Vagina (tissue), 2 donors: Measurements from ENCODE around the gene SETDB1. TPM values are rescaled to one million over a fixed set of nuclear protein-coding genes. Genes with fewer than 3 reads are reported as not detected.
"Not testable (repeated sequence)": the region's sequence is repeated elsewhere in the genome, so short reads cannot be mapped to it uniquely, and the experiment has no call there.

Experiments
- DNase-seq, 2 donors: peaks; one replicate each; pipeline ENCODE4 v3.0.0-alpha.2; 2017; ENCODE audit errors: extremely low spot score in 2 of 2
- H3K27ac ChIP-seq: fragments of 200-600 bp; sonication (generic); one replicate; pipeline ENCODE4 v1.5.1; 2019
- H3K27me3 ChIP-seq: fragments of 200-600 bp; sonication (generic); one replicate; pipeline ENCODE4 v1.5.1; 2019
- H3K36me3 ChIP-seq, 2 donors: fragments of 200-600 bp; sonication (generic); one replicate each; pipeline ENCODE4 v1.5.1; 2017 to 2019
- H3K4me1 ChIP-seq: fragments of 200-600 bp; sonication (generic); one replicate; pipeline ENCODE4 v1.5.1; 2019
- H3K4me3 ChIP-seq, 2 donors: fragments of 200-600 bp; sonication (generic); 1 replicate in 1 of 2; 2 replicates in 1 of 2; pipeline ENCODE4 v1.5.1; 2016 to 2019
- H3K9me3 ChIP-seq: fragments of 200-600 bp; sonication (generic); one replicate; pipeline ENCODE4 v1.5.1; 2019
- POLR2A ChIP-seq, 2 donors: fragments of 450-650 bp; IDR thresholded peaks; one replicate each; pipeline ENCODE4 v1.6.1; 2017; ENCODE audit warnings: antibody characterized with exemption in 2 of 2, mild to moderate bottlenecking in 2 of 2, moderate library complexity in 2 of 2
- POLR2AphosphoS5 ChIP-seq, 2 donors: sonication (generic); formaldehyde crosslinking; IDR thresholded peaks; one replicate each; pipeline ENCODE4 v1.9.0; 2017; ENCODE audit warnings: antibody characterized with exemption in 2 of 2, mild to moderate bottlenecking in 2 of 2, low read depth in 1 of 2; ENCODE audit not compliant: insufficient read depth in 1 of 2
- intact Hi-C: fragments of 100-400 bp; cut with DNase I; formaldehyde crosslinking; loops from one replicate; pipeline ENCODE4 v1.15.1; 2023
- total RNA-seq: library from RNA; depleted of rRNA; stranded (reverse); fragments of >200 nt; gene quantifications from one replicate; pipeline ENCODE4 v1.2.3, GENCODE V29; 2016
- TF ChIP-seq, protein P1 (sequence below), 3 experiments: fragments of 450-650 bp in 2 of 3; fragments of 200-600 bp in 1 of 3; sonication (generic) in 1 of 3; IDR thresholded peaks; one replicate each; pipeline ENCODE4 v1.5.1; 2017 to 2019; ENCODE audit warnings: antibody characterized with exemption in 3 of 3, mild to moderate bottlenecking in 2 of 3, moderate library complexity in 2 of 3

SETDB1 gene
- total RNA-seq, 1 donor from 2014 or later: 51.1 TPM

DNA sequence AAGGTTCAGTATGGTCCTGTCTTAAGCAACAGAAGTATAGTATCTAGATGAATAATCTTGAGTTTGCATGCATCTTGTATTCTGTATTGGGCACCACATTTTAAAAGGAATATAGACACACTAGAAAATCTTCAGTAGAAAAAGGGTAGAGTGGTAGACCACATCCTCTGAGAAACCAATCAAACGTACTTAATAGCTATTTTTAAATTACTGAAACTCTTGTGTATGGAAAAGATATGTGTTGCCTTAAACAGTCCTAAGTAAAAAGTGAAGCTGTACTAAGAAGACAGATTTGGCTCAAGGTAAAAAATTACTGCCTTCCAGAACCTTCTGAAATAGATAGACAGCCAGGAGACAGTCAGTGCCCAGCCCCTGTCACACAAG, 36.1 kb upstream of the SETDB1 start:
- H3K27me3 ChIP-seq: no peaks in the 10 kb centered on the region
- H3K27ac ChIP-seq: no peak overlapping the region
- H3K4me3 ChIP-seq: no peak overlapping the region
- TF ChIP-seq POLR2A (IDR thresholded peaks at IDR 0.05): no peak
- no peak for TF ChIP-seq POLR2AphosphoS5 (IDR thresholded peaks at IDR 0.05; ENCODE audit: insufficient read depth in 1 of 2, low read depth in 1 of 2)
- TF ChIP-seq, protein P1, sequence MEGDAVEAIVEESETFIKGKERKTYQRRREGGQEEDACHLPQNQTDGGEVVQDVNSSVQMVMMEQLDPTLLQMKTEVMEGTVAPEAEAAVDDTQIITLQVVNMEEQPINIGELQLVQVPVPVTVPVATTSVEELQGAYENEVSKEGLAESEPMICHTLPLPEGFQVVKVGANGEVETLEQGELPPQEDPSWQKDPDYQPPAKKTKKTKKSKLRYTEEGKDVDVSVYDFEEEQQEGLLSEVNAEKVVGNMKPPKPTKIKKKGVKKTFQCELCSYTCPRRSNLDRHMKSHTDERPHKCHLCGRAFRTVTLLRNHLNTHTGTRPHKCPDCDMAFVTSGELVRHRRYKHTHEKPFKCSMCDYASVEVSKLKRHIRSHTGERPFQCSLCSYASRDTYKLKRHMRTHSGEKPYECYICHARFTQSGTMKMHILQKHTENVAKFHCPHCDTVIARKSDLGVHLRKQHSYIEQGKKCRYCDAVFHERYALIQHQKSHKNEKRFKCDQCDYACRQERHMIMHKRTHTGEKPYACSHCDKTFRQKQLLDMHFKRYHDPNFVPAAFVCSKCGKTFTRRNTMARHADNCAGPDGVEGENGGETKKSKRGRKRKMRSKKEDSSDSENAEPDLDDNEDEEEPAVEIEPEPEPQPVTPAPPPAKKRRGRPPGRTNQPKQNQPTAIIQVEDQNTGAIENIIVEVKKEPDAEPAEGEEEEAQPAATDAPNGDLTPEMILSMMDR (IDR thresholded peaks at IDR 0.05): no peak
- DNase-seq: no peak
- intact Hi-C loops: no loop called here
- no peaks in the 10 kb centered on the region for H3K4me1 ChIP-seq
- no peaks in the 10 kb centered on the region for H3K9me3 ChIP-seq
- H3K36me3 ChIP-seq: no peaks in the 10 kb centered on the region

DNA sequence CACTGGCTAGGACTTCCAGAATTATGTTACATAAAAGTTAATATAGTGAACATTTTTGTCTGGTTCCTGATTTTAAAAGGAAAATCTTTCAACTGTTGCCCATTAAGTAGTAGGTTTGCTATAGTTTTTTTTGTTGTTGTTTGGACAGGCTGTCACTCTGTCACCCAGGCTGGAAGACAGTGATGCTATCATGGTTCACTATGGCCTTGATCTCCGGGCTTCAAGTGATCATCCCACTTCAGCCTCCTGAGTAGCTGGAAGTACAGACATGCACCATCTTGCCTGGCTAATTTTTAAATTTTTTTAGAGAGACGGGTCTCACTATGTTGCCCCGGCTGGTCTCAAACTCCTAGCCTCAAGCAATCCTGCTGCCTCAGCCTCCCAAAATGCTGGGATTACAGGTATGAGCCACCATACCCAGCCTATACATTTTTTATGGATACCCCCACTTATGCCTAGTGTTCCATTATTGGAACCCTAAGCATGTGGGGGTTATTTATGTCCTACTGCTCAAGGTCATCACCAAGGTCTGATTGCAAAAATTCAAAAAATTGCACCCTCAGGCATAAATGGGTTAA, 32.7 kb upstream of the SETDB1 start:
- H3K9me3 ChIP-seq: no peaks in the 10 kb centered on the region
- no peaks in the 10 kb centered on the region for H3K36me3 ChIP-seq
- intact Hi-C loops: no loop called here
- TF ChIP-seq POLR2AphosphoS5 (IDR thresholded peaks at IDR 0.05; ENCODE audit: insufficient read depth in 1 of 2, low read depth in 1 of 2): no peak
- TF ChIP-seq, protein P1 (IDR thresholded peaks at IDR 0.05): no peak
- TF ChIP-seq POLR2A (IDR thresholded peaks at IDR 0.05): no peak
- DNase-seq: no peak
- H3K4me1 ChIP-seq: no peaks in the 10 kb centered on the region
- H3K27ac ChIP-seq: no peak overlapping the region
- no peaks in the 10 kb centered on the region for H3K27me3 ChIP-seq
- no peak overlapping the region for H3K4me3 ChIP-seq

DNA sequence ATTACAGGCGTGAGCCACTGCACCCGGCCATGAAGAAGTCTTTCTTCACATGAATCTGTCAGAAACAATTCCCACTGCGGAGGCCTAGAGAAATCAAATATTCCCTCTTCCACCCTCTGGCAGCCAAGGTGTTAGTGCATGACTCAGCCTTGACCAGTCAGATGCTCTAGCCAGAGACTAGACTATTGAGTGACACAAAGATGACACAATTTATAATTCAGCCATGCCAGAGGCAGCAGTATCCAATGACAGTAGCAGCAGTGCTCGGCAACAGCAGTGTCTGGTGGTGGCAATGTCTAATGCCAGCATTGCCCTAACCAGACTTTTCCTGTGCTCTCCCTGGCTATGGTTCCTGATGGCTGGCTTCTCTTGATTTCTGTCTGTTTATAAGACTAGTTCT, 30.5 kb upstream of the SETDB1 start:
- Histone ChIP-seq H3K27ac (no peak overlapping the region), H3K4me1 (no peaks in the 10 kb centered on the region), H3K9me3 (no peaks in the 10 kb centered on the region), H3K27me3 (no peaks in the 10 kb centered on the region), H3K36me3 (no peaks in the 10 kb centered on the region), H3K4me3 (no peak overlapping the region)
- TF ChIP-seq, protein P1 (IDR thresholded peaks at IDR 0.05): no peak
- TF ChIP-seq POLR2A (IDR thresholded peaks at IDR 0.05): no peak
- no peak for DNase-seq
- intact Hi-C loops: no loop called here

DNA sequence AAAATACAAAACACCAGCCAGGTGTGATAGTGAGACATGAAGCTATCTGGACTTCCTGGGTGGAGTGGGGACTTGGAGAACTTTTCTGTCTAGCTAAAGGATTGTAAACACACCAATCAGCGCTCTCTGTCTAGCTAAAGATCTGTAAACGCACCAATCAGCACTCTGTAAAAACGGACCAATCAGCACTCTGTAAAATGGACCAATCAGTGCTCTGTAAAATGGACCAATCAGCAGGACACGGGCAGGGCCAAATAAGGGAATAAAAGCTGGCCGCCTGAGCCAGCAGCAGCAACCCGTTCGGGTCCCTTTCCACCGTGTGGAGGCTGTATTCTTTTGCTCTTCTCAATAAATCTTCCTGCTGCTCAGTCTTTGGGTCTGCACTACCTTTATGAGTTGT, 26.4 kb upstream of the SETDB1 start:
- DNase-seq, H3K9me3 ChIP-seq, H3K36me3 ChIP-seq, H3K27me3 ChIP-seq, intact Hi-C loops, H3K4me3 ChIP-seq, H3K27ac ChIP-seq, H3K4me1 ChIP-seq: not testable (repeated sequence)

DNA sequence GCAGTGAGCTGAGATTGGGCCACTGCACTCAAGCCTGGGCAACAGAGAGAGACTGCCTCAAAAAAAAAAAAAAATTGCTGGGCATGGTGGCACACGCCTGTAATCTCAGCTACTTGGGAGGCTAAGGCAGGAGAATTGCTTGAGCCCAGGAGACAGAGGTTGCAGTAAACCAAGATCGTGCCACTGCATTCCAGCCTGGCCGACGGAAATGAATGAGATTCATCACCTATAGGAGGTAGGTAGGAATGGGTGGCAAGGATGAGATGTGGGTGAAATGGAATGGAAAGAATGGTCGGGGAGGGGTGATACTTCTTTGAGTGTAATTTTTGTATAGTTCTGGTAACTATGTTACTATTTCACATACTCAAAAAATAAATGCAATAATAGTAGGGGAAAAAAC, 23.8 kb upstream of the SETDB1 start:
- intact Hi-C loops: no loop called here
- TF ChIP-seq, protein P1 (IDR thresholded peaks at IDR 0.05): no peak
- TF ChIP-seq POLR2A (IDR thresholded peaks at IDR 0.05) (no peak), POLR2AphosphoS5 (IDR thresholded peaks at IDR 0.05; ENCODE audit: insufficient read depth in 1 of 2, low read depth in 1 of 2) (no peak)

DNA sequence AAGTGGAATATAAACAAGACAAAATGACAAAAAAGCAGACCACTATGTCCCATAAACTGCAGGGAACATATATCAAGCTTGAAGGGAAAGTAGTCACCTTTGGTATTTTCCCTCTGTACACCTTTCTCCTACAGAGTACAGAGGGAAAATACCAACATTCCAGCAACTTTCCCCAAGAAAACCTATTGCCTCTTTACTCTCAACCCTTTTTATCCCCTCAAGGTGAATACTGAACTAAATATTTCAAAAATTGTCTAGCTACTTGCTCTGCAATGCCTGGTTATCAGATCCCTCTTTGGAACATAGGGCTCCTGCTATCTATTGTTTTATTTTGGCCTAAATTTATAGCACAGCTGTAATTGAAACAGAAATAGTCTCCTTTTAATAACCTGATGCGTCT, 23.4 kb upstream of the SETDB1 start:
- H3K4me1 ChIP-seq: no peaks in the 10 kb centered on the region
- no peak overlapping the region for H3K4me3 ChIP-seq
- H3K27me3 ChIP-seq: no peaks in the 10 kb centered on the region
- intact Hi-C loops: no loop called here
- H3K36me3 ChIP-seq: no peaks in the 10 kb centered on the region
- DNase-seq: no peak
- no peak for TF ChIP-seq POLR2A (IDR thresholded peaks at IDR 0.05)
- TF ChIP-seq, protein P1 (IDR thresholded peaks at IDR 0.05): no peak
- TF ChIP-seq POLR2AphosphoS5 (IDR thresholded peaks at IDR 0.05; ENCODE audit: insufficient read depth in 1 of 2, low read depth in 1 of 2): no peak
- no peak overlapping the region for H3K27ac ChIP-seq
- no peaks in the 10 kb centered on the region for H3K9me3 ChIP-seq

More for the DNA sequence above, 23.8 kb upstream of the SETDB1 start:
- Histone ChIP-seq H3K4me3 (no peak overlapping the region), H3K27ac (no peak overlapping the region), H3K27me3 (no peaks in the 10 kb centered on the region), H3K9me3 (no peaks in the 10 kb centered on the region), H3K36me3 (no peaks in the 10 kb centered on the region), H3K4me1 (no peaks in the 10 kb centered on the region)
- DNase-seq: no peak
